MG63 (cell line): Measurements from ENCODE around the gene GLI3. TPM values are rescaled to one million over a fixed set of nuclear protein-coding genes. Genes with fewer than 3 reads are reported as not detected.

Source experiments
- DNase-seq: peaks from one replicate; pipeline ENCODE4 v3.0.0-alpha.2; 2020
- H3K27me3 ChIP-seq: fragments of 250-450 bp; sonication (Bioruptor Pico); 2 replicates; pipeline ENCODE4 v1.5.1; 2020; ENCODE audit warnings: mild to moderate bottlenecking, moderate library complexity
- H3K36me3 ChIP-seq: fragments of 250-450 bp; sonication (Bioruptor Pico); 2 replicates; pipeline ENCODE4 v1.5.1; 2020; ENCODE audit warnings: mild to moderate bottlenecking, moderate library complexity
- H3K4me3 ChIP-seq: fragments of 250-450 bp; sonication (Bioruptor Pico); 2 replicates; pipeline ENCODE4 v1.5.1; 2020; ENCODE audit warnings: mild to moderate bottlenecking, moderate library complexity
- H3K9me3 ChIP-seq: fragments of 250-450 bp; sonication (Bioruptor Pico); 2 replicates; pipeline ENCODE4 v1.5.1; 2020; ENCODE audit warnings: mild to moderate bottlenecking, moderate library complexity
- total RNA-seq: library from RNA; depleted of rRNA; stranded (reverse); fragments of >200 nt; shearing (Covaris generic); gene quantifications from 2 replicates; pipeline ENCODE4 v1.2.3, GENCODE V29; 2014; ENCODE audit warnings: low replicate concordance

GLI3 gene
- total RNA-seq, 1 experiment from 2014 or later, result 0.59 TPM

DNA sequence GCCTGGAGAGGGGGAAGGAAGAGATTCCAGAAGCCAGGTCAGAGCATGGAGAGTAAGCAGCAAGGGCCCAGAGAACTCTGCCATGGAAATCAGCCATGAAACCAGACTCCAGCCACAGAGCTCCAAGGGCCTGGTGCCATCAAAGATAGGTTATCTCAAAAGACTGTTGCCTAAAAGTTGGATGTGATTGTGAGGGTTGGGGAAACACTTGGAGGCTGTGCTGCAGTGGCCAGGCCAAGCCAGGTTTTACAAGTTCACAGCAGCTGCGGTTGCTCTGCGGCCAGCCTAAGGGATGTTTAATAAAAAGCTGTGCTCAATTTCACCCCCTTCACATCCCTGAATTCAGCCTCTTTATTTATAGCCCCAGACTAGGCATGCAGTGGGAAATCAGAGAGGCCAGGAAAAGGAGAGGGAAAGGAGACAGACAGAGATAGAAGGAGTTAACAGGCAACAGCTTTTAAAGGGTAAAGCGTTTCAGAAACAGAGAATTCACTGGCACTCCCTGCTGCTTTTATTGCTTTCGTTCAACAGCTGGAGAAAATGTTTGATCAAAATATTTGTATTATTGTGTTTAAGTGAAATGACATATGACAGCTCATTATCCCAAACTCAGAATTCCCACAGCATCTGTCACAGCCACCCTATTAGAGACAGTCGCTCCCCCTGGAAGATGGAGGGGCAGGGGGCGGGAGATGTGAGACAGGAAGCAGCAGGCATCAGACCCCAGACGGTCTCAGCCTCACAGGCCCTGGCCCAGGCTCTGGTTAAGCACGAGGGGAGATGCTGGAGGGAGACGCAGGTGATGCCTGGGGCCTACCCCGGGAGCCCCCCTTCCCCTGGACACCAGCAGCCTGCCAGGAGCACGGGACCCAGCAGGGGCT is 140.1 kb downstream of the GLI3 start:
- H3K27me3 ChIP-seq, result no peaks in the 10 kb centered on the region
- H3K4me3 ChIP-seq, result no peak overlapping the region
- DNase-seq, result peak; percentile 16
- no peaks in the 10 kb centered on the region for H3K36me3 ChIP-seq
- H3K9me3 ChIP-seq, result no peaks in the 10 kb centered on the region

DNA sequence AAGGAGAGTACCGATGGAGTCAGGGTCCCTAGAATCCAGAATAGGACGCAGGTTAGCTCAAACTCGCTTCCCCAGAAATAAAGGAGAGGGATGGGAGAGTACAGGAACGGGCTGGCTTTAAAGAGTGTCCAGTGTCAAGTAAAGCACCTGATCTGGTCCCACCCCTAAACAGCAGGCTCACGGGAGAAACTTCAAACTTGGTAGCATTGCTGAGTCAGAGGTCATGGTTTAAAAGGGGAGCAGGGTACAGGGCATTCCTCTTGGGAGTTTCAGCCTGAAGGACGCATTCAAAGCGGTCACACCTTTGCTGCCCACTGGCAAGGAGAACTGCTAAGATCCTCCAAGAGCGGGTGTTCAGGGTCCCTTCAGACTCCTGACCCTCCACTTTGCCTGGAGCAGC is 140.7 kb downstream of the GLI3 start:
- Histone ChIP-seq H3K36me3 (no peaks in the 10 kb centered on the region), H3K9me3 (no peaks in the 10 kb centered on the region), H3K4me3 (no peak overlapping the region), H3K27me3 (no peaks in the 10 kb centered on the region)
- no peak for DNase-seq

DNA sequence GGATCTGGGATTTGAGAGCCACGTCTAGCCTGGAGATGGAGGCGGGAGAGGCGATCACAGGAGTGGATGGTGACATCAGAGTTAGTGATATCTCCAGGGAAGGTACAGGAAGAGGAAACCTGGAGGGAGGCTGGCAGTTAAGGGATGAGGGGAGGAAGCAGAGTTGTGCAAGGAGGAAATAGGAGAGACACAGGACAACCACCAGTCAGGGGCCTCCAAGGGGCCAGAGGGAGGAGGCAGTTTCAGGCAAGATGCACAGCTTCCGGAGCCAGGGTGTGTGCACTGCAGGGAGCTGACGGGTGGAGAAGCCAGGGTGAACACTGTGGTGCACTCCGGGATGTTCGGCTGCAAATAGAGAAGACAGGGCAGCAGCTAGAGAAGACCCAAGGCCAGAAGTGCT is 141.2 kb downstream of the GLI3 start:
- H3K4me3 ChIP-seq, result no peak overlapping the region
- no peak for DNase-seq
- no peaks in the 10 kb centered on the region for H3K27me3 ChIP-seq
- H3K36me3 ChIP-seq, result no peaks in the 10 kb centered on the region
- no peaks in the 10 kb centered on the region for H3K9me3 ChIP-seq

DNA sequence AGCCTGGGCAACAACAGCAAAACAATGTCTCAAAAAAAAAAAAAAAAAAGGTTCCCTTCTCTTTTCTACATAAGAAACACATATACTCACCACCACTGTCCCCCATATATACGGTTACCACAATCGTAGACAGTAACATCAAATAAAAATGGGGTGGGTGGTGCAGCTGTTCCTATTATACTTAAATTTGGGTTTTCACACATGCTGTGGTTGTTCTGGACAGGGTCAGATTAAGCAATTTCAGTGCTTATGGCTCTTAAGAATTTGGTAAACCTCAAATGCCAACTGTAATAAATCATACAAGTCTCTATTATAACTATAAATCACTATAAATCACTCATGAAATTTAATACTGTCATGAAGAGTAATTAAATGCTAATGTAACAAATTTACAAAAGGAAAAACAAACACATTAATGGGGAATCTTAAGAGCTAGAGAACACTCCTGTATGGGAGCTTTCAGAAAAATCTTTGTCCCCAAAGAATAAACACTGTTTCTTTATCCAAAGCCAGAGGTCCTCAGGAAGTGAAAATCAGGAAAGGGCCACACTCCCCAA is 143.6 kb downstream of the GLI3 start:
- no peak for DNase-seq
- Histone ChIP-seq H3K9me3 (no peaks in the 10 kb centered on the region), H3K27me3 (no peaks in the 10 kb centered on the region), H3K36me3 (no peaks in the 10 kb centered on the region), H3K4me3 (no peak overlapping the region)

DNA sequence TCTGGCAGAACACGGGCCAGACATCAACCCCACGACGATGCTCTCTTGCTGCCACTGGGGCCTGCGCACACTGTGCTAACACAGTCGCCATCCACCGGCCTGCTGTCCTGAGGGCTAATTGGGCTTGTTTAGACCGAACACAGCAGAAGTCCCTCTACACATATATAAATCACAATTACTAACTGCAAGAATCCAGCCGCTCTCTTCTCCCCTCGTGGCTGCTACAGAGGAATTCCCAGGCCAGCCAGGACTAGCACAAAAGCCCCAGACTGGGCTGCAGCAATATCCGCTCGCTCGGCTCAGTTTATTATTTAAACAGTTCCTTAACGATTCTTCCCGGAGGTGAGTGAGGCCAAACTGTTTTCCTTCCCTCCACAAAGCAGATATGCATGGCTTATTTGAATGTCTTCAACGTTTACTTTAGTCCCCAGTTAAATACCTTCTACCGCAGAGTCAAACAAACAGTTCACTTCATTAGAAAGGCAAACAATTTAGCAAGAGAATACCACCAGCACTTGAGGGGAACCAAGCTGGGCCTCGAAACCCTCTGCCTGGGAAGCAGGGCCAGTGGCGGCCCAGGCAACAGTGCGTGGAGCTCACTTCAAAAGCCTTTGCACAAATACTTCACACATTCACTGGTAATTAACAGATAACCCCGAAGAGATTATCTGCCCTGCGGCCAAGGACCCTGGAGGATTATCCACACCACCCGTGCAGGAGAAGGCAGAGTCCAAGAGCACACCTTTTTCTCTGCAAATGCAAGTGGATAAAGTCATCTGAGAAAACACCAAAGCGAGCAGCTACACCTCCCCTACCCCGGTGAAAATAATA is 145.3 kb downstream of the GLI3 start:
- no peak for DNase-seq
- H3K36me3 ChIP-seq, result no peaks in the 10 kb centered on the region
- no peaks in the 10 kb centered on the region for H3K9me3 ChIP-seq
- H3K27me3 ChIP-seq, result no peaks in the 10 kb centered on the region
- no peak overlapping the region for H3K4me3 ChIP-seq

GRCh38 chr7:42090806-42091205 is 146.2 kb downstream of the GLI3 start:
- Histone ChIP-seq H3K27me3 (no peaks in the 10 kb centered on the region), H3K9me3 (no peaks in the 10 kb centered on the region), H3K36me3 (no peaks in the 10 kb centered on the region), H3K4me3 (no peak overlapping the region)
- DNase-seq, result no peak

DNA sequence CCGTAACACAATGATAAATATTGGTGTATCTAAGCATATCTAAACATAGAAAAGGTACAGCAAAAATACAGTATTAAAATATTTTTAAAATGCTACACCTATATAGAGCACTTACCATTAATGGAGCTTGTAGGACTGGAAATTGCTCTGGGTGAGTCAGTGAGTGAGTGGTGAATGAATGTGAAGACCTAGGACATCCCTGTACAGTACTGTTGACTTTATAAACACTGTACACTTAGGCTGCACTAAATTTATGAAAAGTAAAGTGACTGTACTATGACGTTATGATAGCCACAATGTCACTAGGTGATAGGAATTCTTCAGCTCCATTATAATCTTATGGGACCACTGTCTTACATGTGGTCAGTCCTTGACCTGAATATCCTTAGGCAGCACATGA is 147.0 kb downstream of the GLI3 start:
- H3K36me3 ChIP-seq, result no peaks in the 10 kb centered on the region
- DNase-seq, result no peak
- no peaks in the 10 kb centered on the region for H3K27me3 ChIP-seq
- H3K9me3 ChIP-seq, result no peaks in the 10 kb centered on the region
- no peak overlapping the region for H3K4me3 ChIP-seq

GRCh38 chr7:42087616-42088015 is 149.4 kb downstream of the GLI3 start:
- Histone ChIP-seq H3K27me3 (no peaks in the 10 kb centered on the region), H3K4me3 (no peak overlapping the region), H3K9me3 (no peaks in the 10 kb centered on the region), H3K36me3 (no peaks in the 10 kb centered on the region)
- DNase-seq, result no peak

- H3K27me3 ChIP-seq, result no peaks in the 10 kb centered on the region
- no peaks in the 10 kb centered on the region for H3K9me3 ChIP-seq
- no peak overlapping the region for H3K4me3 ChIP-seq
- no peak for DNase-seq
- H3K36me3 ChIP-seq, result no peaks in the 10 kb centered on the region
Observed at GRCh38 chr7:42085531-42085930, 151.5 kb downstream of the GLI3 start.

DNA sequence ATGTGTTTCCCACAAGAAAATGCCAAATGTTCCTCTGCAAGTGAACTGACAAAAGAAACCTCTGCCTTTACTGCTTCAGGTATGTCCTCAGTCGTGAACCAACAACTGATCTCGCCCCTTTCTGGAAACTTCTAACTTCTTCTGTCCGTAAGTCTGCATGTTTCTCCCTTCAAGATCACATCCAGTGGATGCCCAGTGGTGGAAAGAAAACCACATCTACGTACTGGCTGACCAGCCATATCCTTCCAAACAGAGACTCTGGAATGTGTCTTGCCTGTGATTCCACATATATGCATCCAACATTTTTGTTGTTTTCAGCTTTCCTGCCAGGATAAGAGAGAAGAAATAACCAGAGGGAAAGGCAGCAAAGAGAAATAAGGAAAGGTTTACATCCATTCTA is 152.7 kb downstream of the GLI3 start:
- no peak overlapping the region for H3K4me3 ChIP-seq
- H3K27me3 ChIP-seq, result no peaks in the 10 kb centered on the region
- no peaks in the 10 kb centered on the region for H3K36me3 ChIP-seq
- no peak for DNase-seq
- H3K9me3 ChIP-seq, result no peaks in the 10 kb centered on the region

- no peak overlapping the region for H3K4me3 ChIP-seq
- no peaks in the 10 kb centered on the region for H3K36me3 ChIP-seq
- DNase-seq, result no peak
- H3K27me3 ChIP-seq, result no peaks in the 10 kb centered on the region
- no peaks in the 10 kb centered on the region for H3K9me3 ChIP-seq
Observed at GRCh38 chr7:42083284-42083683, 153.7 kb downstream of the GLI3 start.

DNA sequence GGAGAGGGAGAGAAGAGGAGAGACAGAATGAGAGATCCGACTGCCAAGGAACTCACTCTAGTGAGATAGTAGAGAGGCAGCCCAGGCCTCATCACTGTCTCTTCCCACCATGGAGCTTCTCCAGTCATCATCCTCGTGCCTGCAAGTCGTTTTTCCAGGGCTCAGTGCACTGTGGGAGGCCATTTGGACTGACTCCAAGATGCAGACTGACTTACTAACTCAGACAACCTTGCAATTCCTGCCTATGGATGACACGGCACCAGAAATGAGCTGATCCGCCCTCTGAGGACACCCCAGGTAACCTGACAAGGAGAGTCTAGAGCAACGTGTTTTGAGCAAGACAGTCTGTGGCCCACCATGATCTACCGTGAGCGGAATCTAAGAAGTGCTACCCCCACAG is 154.9 kb downstream of the GLI3 start:
- Histone ChIP-seq H3K36me3 (no peaks in the 10 kb centered on the region), H3K4me3 (no peak overlapping the region), H3K9me3 (no peaks in the 10 kb centered on the region), H3K27me3 (no peaks in the 10 kb centered on the region)
- DNase-seq, result peak; percentile 52

DNA sequence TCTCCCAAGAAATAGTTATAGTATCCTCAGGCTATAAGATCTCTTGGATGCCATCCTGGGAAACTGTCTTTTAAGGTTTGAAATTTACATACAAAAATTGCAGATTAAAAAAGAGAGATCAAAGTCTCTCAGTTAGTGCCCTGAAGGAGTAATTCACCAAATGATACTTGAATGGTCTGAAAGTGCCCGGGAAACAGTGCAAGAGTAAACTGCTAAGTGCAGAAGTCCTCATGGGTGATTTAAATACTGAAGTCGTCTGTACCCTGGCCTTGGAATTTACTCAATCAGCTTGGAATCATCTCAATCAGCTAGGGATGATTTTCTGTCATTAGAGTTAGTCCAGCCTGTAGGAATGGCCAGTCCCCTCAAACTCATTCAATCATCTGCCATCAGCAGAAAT is 155.3 kb downstream of the GLI3 start:
- no peak for DNase-seq

DNA sequence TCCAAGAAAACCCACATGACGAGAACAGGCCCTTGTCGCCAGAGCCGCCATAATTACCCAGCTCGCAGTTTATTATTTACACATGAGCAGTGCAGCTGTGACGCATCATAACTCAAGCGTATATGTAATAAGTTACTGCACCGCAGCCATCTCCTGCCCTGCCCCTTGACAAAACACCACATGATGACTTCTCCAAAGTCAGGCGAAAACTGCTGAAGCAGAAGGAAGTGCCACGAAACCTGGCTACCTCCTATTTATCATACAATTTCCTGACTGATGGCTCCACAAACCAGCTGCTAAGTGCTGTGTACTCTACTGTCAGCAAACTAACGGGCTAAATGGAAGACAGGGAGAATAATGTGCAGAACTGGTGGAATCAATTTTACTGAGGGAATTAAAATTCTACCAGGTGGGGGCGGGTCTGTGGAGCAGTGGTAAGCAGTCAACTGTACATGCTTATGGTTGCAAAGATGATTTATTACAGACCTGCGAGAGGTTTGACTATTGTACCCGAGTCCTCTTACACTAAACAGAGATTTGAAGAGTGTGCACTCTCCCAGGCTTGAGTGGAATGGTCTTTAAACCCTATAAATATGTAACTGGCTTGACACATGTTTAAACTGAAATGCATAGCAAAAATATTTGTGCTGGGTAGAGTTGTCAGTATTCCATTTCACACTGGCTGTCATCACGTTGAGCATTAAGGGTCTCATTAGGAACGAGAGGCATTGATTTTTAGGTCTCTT is 156.0 kb downstream of the GLI3 start:
- peak; percentile 24 for DNase-seq
- Histone ChIP-seq H3K27me3 (no peaks in the 10 kb centered on the region), H3K9me3 (no peaks in the 10 kb centered on the region), H3K4me3 (no peak overlapping the region), H3K36me3 (no peaks in the 10 kb centered on the region)

More for the DNA sequence above, 155.3 kb downstream of the GLI3 start:
- no peaks in the 10 kb centered on the region for H3K9me3 ChIP-seq
- H3K4me3 ChIP-seq, result no peak overlapping the region
- no peaks in the 10 kb centered on the region for H3K27me3 ChIP-seq
- no peaks in the 10 kb centered on the region for H3K36me3 ChIP-seq

DNA sequence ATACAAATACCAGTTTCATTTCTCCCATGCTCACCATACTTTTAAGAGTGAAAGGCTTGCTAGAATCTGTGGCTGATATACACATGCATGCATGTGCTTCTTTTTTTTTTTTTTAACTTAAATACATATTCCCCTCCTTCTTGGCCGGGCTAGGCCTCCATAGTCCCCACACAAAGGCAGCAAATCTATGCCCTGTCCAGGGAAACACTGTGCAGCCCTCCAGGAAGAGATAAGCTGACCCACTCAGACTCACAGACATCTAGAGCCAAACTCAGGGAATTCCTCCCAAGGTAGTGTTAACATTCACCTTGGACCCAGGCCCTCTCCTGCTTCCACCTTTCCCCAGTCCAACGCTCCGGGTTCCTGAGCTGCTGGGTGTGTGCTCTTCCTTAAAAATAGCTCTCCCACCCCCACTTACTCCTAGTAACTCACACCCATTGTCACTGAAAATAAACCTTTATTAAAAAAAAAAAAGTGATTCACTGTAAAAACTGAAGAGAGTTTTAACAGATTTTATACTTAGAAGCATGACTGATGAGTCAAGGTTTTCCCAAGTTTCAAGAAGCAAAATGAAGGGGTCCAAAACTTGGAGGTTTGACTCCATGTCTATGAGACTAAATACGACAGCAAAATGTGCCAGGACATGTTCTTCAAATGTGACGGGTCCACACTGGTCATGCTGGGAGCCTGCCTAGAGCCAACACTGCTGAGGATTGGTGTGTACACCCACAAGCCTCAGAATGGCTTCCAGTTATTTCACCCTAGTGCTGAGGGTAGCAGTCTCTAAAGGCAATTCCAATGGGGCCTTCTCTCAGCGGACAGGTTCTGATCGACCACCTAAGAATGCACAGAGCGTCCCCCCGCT is 159.5 kb downstream of the GLI3 start:
- Histone ChIP-seq H3K9me3 (no peaks in the 10 kb centered on the region), H3K27me3 (no peaks in the 10 kb centered on the region), H3K4me3 (no peak overlapping the region), H3K36me3 (no peaks in the 10 kb centered on the region)
- DNase-seq, result no peak

- no peak for DNase-seq
- H3K9me3 ChIP-seq, result no peaks in the 10 kb centered on the region
- no peaks in the 10 kb centered on the region for H3K27me3 ChIP-seq
- no peak overlapping the region for H3K4me3 ChIP-seq
- H3K36me3 ChIP-seq, result no peaks in the 10 kb centered on the region
Observed at GRCh38 chr7:42076870-42077269, 160.1 kb downstream of the GLI3 start.
